HG02798 (cell line): ENCODE data around the gene AOX1.
"Not testable (repeated sequence)": the region's sequence is repeated elsewhere in the genome, so short reads cannot be mapped to it uniquely, and the experiment has no call there.

Experiments used
- ATAC-seq: cut with Tn5 transposase; IDR thresholded peaks from one replicate; pipeline ENCODE4 v1.9.1; 2021; ENCODE audit warnings: mild to moderate bottlenecking; ENCODE audit not compliant: unreplicated experiment, poor library complexity

Gene AOX1

DNA sequence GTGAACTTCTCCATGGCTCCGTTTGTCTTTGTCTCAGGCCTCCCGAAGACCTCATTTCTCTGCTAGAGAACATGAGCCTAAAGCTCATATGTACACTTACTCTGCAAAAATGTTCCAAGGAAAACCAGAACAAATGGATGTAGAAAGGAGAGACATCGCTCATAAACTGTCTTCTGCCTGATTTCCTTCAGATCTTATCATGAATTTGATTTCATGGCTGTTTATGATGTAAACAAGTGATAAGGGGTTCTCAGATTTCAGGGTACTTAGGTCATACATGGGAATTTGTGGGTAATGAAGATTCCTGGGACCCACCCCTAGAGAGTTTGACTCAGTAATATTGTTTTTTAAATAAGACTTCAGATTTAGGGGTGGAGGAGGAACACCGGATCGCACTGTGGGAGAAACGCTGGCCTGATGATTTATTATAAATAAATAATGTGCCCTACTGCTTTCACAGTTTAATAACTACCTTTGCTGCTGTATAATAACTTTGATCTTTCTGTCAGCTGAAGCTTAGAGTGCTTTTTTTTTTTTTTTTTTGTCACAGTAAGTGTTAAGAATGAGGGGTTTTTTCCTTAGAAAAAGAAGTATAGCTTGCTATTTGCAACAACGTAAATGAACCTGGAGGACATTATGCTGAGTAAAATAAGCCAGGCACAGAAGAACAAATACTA, 14.9 kb downstream of the AOX1 start:
- no peak for ATAC-seq

DNA sequence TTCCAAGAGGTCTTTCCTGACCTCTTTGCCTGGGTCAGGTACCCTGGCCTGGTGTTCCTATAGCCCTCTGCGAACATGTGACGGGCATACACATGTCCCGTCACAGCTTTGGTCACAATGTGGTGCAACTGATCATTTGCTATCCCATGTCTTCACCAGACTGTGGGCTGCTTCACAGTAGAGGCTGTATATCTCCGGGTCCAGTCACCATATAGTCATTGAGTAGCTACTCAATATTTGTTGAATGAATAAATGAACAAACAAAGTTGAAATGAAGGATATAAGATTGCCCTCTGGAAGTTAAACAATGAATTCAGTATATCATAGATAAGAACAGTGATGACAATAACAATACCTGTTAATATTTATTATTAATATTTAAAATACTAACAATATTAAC, 16.8 kb downstream of the AOX1 start:
- ATAC-seq = no peak

DNA sequence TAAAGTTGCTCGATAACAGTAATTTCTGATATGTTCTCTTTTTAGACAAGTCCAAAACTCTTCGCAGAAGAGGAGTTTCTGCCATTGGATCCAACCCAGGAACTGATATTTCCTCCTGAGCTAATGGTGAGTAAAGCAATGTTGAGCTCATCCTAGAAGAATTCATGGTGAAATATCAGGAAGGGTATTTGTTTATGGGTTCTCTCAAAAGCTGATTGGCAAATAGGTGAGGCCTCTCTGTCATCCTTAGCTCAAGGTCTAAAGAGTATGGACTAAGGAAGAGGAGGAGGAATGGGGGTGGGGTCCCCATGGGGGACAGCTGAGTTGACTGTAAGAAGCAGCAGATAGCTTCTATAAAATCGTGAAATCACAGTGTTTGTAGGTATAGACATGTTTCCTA, 18.2 kb downstream of the AOX1 start:
- ATAC-seq = no peak

DNA sequence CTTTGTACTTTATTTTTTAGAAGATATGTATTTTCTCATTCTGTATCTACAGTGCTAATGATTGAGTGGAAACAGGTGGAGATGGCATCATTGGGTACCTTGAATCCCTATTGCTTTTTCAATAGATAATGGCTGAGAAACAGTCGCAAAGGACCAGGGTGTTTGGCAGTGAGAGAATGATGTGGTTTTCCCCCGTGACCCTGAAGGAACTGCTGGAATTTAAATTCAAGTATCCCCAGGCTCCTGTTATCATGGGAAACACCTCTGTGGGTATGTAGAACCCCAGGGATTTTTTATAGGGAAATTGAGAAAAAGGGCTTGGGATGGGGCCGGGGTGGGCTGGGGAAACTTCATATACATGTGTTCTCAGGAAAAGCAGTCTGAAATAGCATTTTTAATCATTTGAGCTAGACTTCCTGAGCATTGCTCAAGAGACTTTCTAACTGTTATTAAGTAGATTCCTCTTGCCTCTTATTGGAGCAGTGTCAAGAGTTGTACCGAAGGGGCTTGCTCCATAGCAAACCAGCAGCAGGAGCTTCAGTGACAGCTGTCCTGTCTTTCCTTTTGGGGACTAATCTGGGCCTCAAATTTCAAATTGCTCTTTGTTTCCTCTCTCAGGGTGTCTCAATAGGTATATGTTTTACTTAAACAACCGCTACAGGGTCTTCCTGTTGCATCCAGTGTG, 18.9 kb downstream of the AOX1 start:
- no peak for ATAC-seq

DNA sequence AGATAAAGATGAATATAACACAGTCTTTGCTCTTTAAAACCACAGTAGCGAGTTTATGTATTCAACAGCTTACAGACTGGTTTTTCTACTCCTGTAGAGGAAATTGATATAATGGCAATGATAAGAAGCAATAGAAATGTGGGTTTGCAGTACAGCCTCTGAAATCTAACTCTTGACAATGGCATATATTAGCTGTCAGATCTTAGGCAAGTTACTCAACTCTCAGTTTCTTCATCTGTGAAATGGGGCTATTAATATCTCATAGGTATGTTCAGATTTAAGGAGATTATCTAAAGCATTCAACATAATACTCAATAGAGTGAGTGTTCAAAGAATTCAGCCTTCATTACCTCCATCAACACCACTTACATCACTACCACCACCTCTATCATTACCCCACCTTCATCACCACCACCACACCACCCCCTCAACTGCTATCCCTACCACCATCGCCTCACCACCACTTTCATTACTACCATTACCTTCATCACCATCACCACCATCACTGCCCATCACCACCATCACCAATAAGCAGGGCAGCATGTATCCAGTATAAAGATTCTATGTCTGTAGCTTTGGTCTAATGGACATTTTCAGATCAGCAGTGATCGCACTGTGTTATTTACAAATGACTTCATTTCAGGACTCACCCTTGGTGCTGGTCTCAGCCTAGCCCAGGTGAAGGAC, 22.7 kb downstream of the AOX1 start:
- ATAC-seq = no peak

DNA sequence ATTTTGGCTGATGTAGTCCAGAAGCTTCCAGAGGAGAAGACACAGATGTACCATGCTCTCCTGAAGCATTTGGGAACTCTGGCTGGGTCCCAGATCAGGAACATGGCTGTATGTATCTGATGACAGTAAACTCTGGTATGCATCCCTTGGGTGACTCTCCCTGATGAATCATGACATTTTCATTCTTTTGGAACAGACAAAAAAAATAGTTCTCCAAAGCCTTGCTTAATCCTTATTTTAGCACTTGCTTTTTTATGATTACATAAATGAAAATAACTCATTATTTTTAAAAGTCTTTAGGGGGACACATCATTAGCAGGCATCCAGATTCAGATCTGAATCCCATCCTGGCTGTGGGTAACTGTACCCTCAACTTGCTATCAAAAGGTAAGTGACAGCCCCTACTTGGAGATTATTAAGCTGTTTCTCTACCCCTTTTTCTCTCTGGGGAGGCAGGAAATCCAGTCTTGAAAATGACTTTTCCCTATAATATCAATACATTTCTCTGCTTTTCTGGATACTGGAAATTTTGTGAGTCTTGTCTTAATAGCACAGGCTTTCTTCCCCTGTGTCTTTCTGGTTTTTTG, 23.3 kb downstream of the AOX1 start:
- ATAC-seq = no peak

DNA sequence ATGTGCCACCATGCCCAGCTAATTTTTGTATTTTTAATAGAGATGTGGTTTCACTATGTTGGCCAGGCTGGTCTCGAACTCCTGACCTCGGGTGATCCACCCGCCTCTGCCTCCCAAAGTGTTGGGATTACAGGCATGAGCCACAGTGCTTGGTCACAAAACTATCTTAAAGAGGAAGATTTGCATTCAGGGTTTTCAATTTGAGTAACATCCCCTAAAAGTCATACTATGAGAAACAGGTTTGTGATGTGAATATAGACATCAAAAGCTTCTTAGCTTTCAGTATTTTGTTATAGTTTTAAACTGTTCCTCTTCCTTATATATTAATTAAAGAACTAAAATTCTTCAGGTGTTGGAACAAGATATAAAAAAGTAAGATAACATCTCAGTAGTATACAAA, 24.4 kb downstream of the AOX1 start:
- ATAC-seq = not testable (repeated sequence)

DNA sequence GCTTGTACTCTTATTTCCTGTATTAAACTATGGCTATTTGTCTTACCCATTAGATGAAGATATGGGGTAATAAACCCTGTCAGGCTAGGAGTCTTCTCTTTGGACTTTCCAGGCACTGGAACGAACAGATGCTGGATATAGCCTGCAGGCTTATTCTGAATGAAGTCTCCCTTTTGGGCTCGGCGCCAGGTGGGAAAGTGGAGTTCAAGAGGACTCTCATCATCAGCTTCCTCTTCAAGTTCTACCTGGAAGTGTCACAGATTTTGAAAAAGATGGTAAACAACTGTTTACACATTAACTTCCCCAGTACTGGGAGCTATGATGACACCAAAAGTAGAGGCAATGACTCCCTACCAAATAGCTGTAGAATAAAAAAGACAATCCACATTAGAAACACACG, 27.9 kb downstream of the AOX1 start:
- ATAC-seq = no peak

DNA sequence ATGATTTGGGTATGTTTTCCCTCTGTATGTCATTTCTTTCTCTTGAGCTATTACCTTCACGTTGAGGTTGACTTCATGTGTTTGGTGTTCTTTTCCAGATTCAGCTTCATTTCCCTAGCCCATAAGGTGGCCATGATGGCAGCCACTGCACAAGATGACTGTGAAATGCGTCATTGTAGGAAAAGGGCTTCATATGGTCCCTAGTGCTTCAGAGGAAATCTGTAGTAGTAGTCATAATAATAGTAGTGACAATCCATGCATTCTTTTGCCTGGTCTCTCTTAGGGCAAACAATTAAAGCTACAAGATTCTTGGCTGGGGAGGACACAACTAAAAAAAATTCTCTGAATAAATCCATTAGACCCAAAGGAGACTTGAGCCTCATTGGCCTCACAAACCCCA, 28.4 kb downstream of the AOX1 start:
- ATAC-seq = no peak

DNA sequence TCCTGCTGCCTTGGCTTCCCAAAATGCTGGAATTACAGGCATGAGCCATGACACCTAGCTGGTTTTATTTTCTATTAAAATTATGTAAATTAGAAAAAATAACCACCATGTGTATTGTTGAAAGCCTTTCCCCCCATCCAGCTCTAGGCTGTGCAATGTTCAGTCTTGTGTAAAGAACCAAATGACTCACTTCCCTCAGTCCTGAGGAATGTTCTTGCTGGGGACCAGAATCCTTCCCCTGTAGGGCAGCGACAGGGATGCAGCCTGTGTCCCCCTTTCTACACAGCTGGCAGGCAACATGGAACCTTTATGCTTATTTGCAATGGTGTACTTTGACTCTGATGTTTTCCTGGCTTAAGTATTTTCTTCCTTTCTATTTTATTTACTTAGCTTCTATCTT, 29.4 kb downstream of the AOX1 start:
- ATAC-seq = no peak

DNA sequence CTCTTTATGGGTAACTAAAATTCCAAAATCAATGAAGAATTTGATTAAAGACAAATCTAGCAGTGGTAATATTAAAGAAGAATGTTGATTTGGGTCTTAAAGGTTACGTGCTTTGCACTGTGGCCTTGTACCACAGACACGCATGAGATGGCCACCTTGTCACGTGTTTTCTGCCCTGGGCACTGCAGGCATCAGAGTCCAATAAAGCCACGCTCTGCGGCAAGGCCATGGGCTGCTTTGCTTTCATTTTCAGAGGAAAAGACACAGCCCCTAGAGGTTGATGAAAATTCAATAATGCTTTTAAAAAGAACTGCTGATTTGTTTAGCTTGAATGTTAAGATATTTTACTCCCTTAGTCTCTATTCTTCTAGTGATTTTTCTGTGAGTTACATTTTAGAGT, 30.4 kb downstream of the AOX1 start:
- ATAC-seq = peak; percentile 58

DNA sequence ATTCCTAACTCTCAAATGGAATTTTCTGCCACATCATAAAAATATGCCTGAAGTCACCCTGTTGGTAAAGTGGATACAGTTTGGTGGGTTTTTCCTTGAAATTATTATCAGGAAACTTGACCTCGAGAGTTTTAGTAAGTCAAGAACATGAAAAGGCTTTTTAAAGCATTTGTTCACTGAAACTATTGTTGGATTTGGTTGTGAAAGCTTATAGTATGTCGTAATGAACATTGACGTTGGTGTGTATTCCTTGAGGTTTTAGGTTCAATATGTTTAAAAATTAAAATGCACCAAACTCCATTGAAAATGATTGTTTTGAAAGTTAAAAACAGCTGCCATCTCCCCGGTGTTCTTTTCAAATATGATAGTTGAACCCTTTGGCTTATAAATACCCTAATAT, 30.8 kb downstream of the AOX1 start:
- ATAC-seq = no peak

DNA sequence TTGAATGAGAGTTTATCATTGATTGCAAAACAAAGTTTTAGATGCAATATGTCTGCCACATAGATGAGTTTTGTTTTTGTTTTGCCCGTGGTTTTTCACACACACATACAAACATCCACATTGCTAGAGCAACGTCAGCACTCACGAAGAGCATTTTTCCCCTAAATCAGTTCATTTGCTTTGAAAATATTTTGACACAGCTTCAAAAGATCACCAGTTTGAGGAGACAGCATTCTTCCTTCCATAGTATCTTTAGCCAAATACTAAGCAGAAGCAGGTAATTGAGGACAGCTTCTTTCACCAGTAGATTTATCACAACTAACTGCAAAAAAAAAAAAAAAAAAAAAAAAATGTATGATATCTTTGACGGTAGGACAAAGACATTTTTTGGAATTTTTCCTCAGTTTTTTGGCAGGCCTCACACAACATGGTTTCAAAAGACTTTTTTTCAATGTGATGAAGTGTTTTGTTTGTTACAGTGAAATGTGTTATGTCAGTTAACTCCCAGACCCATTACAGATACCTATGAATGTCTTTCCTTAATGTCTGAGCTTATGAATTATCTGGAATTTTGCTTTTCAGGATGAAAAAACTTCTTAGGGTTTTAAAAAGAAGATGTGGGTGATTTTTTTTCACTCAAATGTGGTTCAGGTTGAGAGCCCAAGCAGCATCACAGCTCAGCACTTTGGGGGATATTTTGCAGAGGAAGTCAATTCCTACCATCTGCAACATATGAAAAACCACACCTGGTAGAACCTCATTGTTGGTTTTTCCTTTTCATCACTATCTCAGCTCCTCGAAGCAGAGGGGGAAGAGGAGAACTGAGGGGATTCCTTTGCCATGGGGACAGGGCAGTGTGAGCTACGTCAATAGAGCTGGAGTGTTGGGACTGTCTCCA, 31.6 kb downstream of the AOX1 start:
- no peak for ATAC-seq

DNA sequence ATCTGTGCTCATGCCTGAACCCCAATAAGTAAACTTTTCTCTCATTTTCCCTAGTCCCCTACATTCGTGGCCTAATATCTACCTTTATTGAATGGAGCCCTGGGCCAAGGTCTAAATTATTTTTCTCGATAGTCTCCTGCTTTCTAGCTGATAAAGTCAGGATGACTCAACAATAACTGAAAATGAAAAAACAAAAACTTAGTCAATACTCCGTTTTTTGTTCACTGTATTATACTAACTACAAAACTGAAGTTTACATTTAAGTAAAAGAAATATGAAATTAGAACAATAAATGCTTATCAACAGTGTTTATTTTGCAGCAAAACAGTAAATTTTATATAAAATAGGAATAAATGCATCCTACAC, 32.2 kb downstream of the AOX1 start:
- no peak for ATAC-seq

DNA sequence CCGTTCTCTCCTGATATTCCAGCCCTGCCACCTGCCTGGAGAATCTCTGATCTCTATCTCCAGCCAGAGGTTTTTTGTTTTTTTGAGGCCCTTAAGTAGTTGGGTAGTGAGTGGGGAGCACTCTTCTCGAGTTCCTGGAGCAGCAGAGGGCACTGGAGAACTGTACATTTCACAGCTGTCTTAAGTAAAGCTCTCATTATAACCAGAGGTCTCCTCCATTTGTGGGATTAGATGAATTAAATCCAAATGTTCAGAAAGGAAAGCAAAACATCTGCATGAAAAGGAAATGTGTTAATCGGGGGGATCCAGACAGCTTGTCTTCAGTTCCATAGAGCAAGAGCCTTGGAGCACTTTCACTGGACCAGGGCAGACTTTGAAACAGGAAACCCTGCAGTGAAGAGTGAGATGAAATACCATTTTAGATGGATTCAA, 32.8 kb downstream of the AOX1 start:
- ATAC-seq = no peak

DNA sequence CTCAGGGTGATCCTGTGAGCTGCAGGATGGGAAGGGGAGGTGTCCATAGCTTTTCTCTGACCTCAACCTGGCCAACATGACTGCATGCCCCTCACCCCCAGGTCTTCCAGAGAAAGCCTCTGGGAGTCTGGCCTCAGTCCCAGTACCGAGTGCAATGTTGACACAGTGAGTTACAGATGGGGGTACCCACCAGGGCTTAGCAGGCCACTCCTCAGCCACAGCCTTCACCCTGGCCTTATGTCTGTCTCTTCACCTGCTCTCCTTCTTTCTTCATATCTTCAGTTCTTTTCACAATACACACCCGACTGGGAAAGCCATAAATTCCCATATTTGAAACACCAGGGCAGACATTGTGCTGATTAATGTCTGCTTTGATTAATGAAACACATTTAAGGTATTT, 33.5 kb downstream of the AOX1 start:
- ATAC-seq = no peak

DNA sequence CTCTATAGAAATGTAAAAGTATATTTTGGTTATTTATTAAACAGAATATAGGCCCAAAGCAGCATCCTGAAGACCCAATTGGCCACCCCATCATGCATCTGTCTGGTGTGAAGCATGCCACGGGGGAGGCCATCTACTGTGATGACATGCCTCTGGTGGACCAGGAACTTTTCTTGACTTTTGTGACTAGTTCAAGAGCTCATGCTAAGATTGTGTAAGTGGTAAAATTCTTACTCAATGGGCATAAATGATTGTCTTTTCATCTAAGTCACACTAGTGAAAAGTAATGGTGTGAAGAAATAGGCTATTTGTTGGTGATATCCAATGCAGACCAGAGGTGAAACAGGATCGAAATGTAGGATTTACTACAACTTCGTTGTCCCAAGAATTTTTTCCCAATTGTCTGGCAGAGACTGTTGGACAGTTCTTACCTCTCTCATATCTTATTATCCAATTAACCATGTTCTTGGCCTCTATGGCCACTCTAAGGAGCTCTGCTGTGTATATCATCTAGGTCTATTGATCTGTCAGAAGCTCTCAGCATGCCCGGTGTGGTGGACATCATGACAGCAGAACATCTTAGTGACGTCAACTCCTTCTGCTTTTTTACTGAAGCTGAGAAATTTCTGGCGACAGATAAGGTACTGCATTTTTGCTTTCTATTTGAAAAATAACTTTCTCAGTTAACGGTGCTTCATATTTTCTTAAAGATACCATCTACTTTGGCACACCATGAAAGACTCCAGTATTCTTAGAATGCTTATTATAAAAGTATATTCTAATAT, 35.0 kb downstream of the AOX1 start:
- no peak for ATAC-seq

DNA sequence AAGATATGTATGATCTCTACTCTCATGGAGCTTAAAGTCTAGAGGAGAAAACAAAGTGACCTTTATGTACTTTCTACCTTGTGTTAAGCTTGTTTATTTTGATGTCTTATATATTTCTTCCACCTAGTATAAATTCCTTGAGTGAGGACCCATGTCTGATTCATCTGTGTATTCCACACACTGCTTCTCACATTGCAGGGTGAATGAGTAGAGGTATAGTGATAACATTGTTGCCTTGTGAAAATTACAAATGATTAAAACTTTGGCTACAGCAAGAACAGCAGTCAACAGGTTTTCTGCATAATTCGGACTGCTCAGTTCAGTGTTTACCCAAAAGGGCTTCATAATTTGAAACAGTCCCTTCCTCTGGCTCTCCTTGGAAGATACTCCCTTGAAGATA, 36.3 kb downstream of the AOX1 start:
- ATAC-seq = no peak

DNA sequence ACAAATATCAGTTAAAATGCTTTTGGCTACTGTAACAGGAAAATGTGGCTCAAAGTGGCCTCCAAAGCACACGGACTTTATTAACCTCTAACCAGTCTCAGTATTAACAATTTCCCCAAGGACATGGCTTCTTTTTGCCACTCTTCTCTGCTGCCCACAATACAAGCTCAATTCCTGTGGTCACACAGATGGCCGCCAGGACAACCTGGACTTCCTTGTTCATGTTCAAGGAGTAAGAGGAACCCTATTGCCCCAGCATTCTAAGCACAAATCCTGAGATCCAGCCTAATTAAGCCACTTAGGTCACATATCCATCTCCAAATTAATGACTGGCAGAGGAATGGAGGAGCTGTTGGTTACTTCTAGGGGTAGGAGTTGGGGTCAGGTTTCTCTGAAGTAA, 38.2 kb downstream of the AOX1 start:
- ATAC-seq = no peak

DNA sequence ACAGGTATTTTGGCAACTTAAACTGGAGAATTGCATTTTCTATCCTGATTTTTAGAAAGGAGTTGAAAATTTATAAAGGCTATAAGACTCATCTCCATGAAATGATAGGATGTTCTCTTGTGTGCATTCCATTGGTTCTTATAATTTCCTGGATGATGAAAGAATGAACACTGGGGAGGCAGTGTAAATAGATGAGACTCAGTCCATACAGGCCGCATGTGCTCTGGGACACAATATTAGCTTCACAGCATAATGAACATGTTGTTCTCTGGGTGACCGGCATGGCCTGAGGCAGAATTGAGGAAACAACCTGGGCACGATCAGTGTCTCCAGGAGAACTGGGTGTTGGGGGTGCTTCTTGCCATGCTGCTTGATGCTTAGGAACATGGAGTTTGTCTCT, 38.8 kb downstream of the AOX1 start:
- ATAC-seq = no peak
